Keratinocyte (primary cell): Measurements from ENCODE around the gene CDCA5. TPM values are rescaled to one million over a fixed set of nuclear protein-coding genes. Genes with fewer than 3 reads are reported as not detected.

ENCODE experiments used
- DNase-seq: peaks from one replicate; pipeline ENCODE4 v3.0.0-alpha.2; 2011; ENCODE audit warnings: low read depth, missing footprints, low spot score
- FAIRE-seq: peaks from 2 replicates; lab custom pipeline; 2011; peaks lifted over from hg19 to GRCh38; lab: Jason Lieb, UNC
- H2AFZ ChIP-seq: 2 replicates; pipeline ENCODE4 v1.6.0; 2012; ENCODE audit warnings: low read length, control low read depth, inconsistent platforms; ENCODE audit not compliant: control insufficient read depth
- H3K27ac ChIP-seq: 2 replicates; pipeline ENCODE4 v1.5.1; 2011; ENCODE audit warnings: low read length; ENCODE audit not compliant: control insufficient read depth, insufficient read depth
- H3K27me3 ChIP-seq: 3 replicates; pipeline ENCODE4 v1.6.0; 2011; ENCODE audit warnings: low read length; ENCODE audit not compliant: control insufficient read depth, insufficient read depth; ENCODE audit errors: extremely low read depth
- H3K36me3 ChIP-seq, 2 experiments: 2 replicates in 1 of 2; 3 replicates in 1 of 2; pipeline ENCODE4 v1.5.1; 2011; ENCODE audit warnings: low read length in 2 of 2, mild to moderate bottlenecking in 1 of 2; ENCODE audit not compliant: control insufficient read depth in 2 of 2, insufficient read depth in 2 of 2; ENCODE audit errors: extremely low read depth in 1 of 2
- H3K4me1 ChIP-seq: 3 replicates; pipeline ENCODE4 v1.5.1; 2011; ENCODE audit warnings: low read length; ENCODE audit not compliant: control insufficient read depth, insufficient read depth; ENCODE audit errors: extremely low read depth
- H3K4me2 ChIP-seq: 3 replicates; pipeline ENCODE4 v1.6.0; 2011; ENCODE audit warnings: low read depth, low read length; ENCODE audit not compliant: control insufficient read depth, insufficient read depth; ENCODE audit errors: extremely low read depth
- H3K4me3 ChIP-seq, 3 experiments: fragments of 200-600 bp in 1 of 3; sonication (generic) in 1 of 3; 2 replicates in 2 of 3; 3 replicates in 1 of 3; pipeline ENCODE4 v1.5.1; 2011 to 2016; ENCODE audit warnings: low read length in 3 of 3, mild to moderate bottlenecking in 3 of 3, control low read depth in 2 of 3, inconsistent platforms in 1 of 3, low read depth in 1 of 3, mixed read lengths in 1 of 3, mixed run types in 1 of 3, moderate library complexity in 1 of 3; ENCODE audit not compliant: control insufficient read depth in 2 of 3, insufficient read depth in 2 of 3; ENCODE audit errors: extremely low read depth in 1 of 3
- H3K79me2 ChIP-seq: 2 replicates; pipeline ENCODE4 v1.6.0; 2012; ENCODE audit warnings: low read length; ENCODE audit not compliant: control insufficient read depth, insufficient read depth
- H3K9ac ChIP-seq: 3 replicates; pipeline ENCODE4 v1.6.0; 2011; ENCODE audit warnings: low read length; ENCODE audit not compliant: control insufficient read depth, insufficient read depth; ENCODE audit errors: extremely low read depth
- H3K9me1 ChIP-seq: 3 replicates; pipeline ENCODE4 v1.6.0; 2011; ENCODE audit warnings: low read length; ENCODE audit not compliant: control insufficient read depth, insufficient read depth; ENCODE audit errors: extremely low read depth
- H3K9me3 ChIP-seq: 2 replicates; pipeline ENCODE4 v1.5.1; 2012; ENCODE audit warnings: low read depth, low read length; ENCODE audit not compliant: control insufficient read depth
- H4K20me1 ChIP-seq: 3 replicates; pipeline ENCODE4 v1.6.0; 2011; ENCODE audit warnings: low read length; ENCODE audit not compliant: control insufficient read depth, insufficient read depth; ENCODE audit errors: extremely low read depth
- EZH2 ChIP-seq: IDR thresholded peaks from one replicate; pipeline ENCODE4 v1.6.1; 2012; ENCODE audit warnings: inconsistent platforms, mild to moderate bottlenecking, low read length, moderate library complexity
- dilution Hi-C: fragments of 300-500 bp; cut with MboI; formaldehyde crosslinking; loops from one replicate; pipeline ENCODE4 v1.7.0; 2020; ENCODE audit warnings: low sequenced_read_pairs; ENCODE audit not compliant: extremely low pct_ligation_motif_present
- polyA plus RNA-seq, 5 experiments: library from polyadenylated mRNA; depleted of rRNA in 3 of 5; stranded (reverse) in 3 of 5; stranded (forward) in 1 of 5; unstranded in 1 of 5; fragments of >200 nt; gene quantifications; 1 replicate in 1 of 5; 2 replicates in 3 of 5; 3 replicates in 1 of 5; pipeline versions ENCODE4 v1.2.1 to v1.2.3, GENCODE V29; 2011 to 2012; ENCODE audit warnings: missing spikeins in 2 of 5, low read depth in 1 of 5, low replicate concordance in 1 of 5
- TF ChIP-seq, protein P1 (sequence below), 3 experiments: IDR thresholded peaks in 1 of 3; conservative IDR thresholded peaks in 1 of 3; optimal IDR thresholded peaks in 1 of 3; 2 replicates in 2 of 3; 3 replicates in 1 of 3; pipeline versions ENCODE3 to v1.5.1; 2011; ENCODE audit warnings: low read length in 3 of 3, mild to moderate bottlenecking in 3 of 3, moderate library complexity in 2 of 3, control low read depth in 1 of 3, inconsistent platforms in 1 of 3; ENCODE audit not compliant: insufficient read depth in 2 of 3; ENCODE audit errors: extremely low read depth in 1 of 3

Gene CDCA5
- polyA plus RNA-seq, 1 donor (not counting 4 experiments of a cell fraction or from before 2014, with no cell fraction given) = 8.0 TPM

DNA sequence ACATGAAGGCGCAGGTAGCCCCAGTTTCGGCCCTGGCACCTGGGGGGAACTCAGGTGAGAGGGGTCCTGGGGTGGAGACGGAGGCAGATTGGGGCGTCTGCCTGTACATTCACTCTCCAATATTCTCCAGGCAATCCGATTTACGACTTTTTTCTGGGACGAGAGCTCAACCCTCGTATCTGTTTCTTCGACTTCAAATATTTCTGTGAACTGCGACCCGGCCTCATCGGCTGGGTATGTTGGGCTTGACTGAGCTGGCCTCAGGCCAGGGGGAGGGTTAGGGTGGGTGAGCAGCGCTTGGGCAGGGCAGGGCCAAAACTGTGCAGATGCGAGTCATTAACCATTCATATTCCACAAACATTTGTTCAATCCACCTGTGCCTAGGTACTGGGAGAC lies 29.5 kb upstream of the CDCA5 start:
- H3K4me3 ChIP-seq = peak overlapping the region in 2 of 3 experiments; percentile 46 to 68
- H3K9me1 ChIP-seq = peaks cover 2% of the 10 kb centered on the region
- H3K27ac ChIP-seq = no peak overlapping the region
- peaks cover 32% of the 10 kb centered on the region for H3K4me1 ChIP-seq
- dilution Hi-C loops = no loop called here
- peak overlapping the region; percentile 91 for H3K4me2 ChIP-seq
- DNase-seq (no peak), FAIRE-seq (no peak)
- H3K27me3 ChIP-seq = no peaks in the 10 kb centered on the region
- H3K36me3 ChIP-seq = peaks cover 10 to 13% of the 10 kb centered on the region in 2 experiments
- H3K9ac ChIP-seq = no peak overlapping the region
- no peak overlapping the region for H2AFZ ChIP-seq
- no peak for TF ChIP-seq EZH2
- TF ChIP-seq, protein P1, sequence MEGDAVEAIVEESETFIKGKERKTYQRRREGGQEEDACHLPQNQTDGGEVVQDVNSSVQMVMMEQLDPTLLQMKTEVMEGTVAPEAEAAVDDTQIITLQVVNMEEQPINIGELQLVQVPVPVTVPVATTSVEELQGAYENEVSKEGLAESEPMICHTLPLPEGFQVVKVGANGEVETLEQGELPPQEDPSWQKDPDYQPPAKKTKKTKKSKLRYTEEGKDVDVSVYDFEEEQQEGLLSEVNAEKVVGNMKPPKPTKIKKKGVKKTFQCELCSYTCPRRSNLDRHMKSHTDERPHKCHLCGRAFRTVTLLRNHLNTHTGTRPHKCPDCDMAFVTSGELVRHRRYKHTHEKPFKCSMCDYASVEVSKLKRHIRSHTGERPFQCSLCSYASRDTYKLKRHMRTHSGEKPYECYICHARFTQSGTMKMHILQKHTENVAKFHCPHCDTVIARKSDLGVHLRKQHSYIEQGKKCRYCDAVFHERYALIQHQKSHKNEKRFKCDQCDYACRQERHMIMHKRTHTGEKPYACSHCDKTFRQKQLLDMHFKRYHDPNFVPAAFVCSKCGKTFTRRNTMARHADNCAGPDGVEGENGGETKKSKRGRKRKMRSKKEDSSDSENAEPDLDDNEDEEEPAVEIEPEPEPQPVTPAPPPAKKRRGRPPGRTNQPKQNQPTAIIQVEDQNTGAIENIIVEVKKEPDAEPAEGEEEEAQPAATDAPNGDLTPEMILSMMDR (optimal IDR thresholded peaks at IDR 0.05 in 1 of 3, IDR thresholded peaks at IDR 0.05 in 1 of 3, conservative IDR thresholded peaks at IDR 0.05 in 1 of 3; ENCODE audit: extremely low read depth in 1 of 3, insufficient read depth in 2 of 3, low read length in 3 of 3) = no peak
- H3K9me3 ChIP-seq = no peaks in the 10 kb centered on the region
- H3K79me2 ChIP-seq = peaks cover 18% of the 10 kb centered on the region
- no peaks in the 10 kb centered on the region for H4K20me1 ChIP-seq

DNA sequence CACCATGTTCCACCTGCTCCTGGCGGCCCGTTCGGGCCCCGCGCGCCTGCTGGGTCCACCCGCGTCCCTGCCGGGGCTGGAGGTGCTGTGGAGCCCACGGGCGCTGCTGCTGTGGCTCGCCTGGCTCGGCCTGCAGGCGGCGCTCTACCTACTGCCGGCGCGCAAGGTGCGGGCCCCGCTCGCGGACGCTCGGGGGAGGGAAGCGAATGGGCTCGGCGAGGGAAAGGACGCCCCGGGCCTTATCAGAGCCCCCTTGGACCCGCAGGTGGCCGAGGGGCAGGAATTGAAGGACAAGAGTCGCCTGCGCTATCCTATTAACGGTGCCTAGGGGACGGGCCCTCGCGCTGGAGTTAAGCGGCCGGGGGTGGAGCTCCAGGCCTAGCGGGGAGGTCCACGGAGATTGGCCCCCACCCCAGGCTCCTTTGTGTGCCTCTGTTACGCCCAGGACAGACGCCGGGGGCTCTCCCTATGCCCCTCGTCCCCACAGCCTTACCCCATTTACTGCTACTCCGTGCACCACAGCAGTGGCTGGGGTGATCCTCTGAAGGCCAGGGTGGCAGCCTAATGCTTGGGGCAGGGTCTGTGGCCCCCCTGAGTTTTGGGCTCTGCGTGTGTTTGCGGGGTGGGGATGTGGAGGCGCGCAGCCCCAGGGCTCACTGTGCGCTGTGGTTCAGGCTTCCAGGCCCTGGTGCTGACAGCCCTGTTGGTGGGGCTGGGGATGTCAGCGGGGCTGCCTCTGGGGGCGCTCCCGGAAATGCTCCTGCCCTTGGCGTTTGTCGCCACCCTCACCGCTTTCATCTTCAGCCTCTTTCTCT lies 28.9 kb upstream of the CDCA5 start:
- Histone ChIP-seq H3K4me1 (peaks cover 32% of the 10 kb centered on the region), H3K4me2 (peak overlapping the region; percentile 91), H3K9me1 (peaks cover 2% of the 10 kb centered on the region), H4K20me1 (no peaks in the 10 kb centered on the region), H3K27me3 (no peaks in the 10 kb centered on the region), H3K9ac (peak overlapping the region; percentile 67), H2AFZ (peak overlapping the region; percentile 6), H3K9me3 (no peaks in the 10 kb centered on the region), H3K27ac (no peak overlapping the region), H3K36me3 (peaks cover 10% of the 10 kb centered on the region in 2 experiments), H3K79me2 (peaks cover 18% of the 10 kb centered on the region), H3K4me3 (peak overlapping the region; percentile 46 to 81 (median 68))
- TF ChIP-seq EZH2 = no peak
- TF ChIP-seq, protein P1 (optimal IDR thresholded peaks at IDR 0.05 in 1 of 3, IDR thresholded peaks at IDR 0.05 in 1 of 3, conservative IDR thresholded peaks at IDR 0.05 in 1 of 3; ENCODE audit: extremely low read depth in 1 of 3, insufficient read depth in 2 of 3, low read length in 3 of 3) = peak; percentile 68 to 85 (median 85)
- dilution Hi-C loops = no loop called here
- FAIRE-seq (no peak), DNase-seq (no peak)
